ENCODE results near the gene CDC42EP1. TPM values are rescaled to one million over a fixed set of nuclear protein-coding genes. Genes with fewer than 3 reads are reported as not detected.

The CDC42EP1 gene
- total RNA-seq, 4 donors from 2014 or later = 28.4 to 53.4 (median 33.4) TPM

GRCh38 chr22:37607010-37607934 lies 47.0 kb downstream of the CDC42EP1 start:
- H3K9me3 ChIP-seq = no peaks in the 10 kb centered on the region

GRCh38 chr22:37607935-37608476 lies 47.7 kb downstream of the CDC42EP1 start:
- peak overlapping the region; percentile 71 to 87 (median 84) for H3K4me3 ChIP-seq
- DNase-seq (ENCODE audit: low spot score in 2 of 2) = no peak
- H3K4me1 ChIP-seq = peaks cover 0 to 42% (median 31%) of the 10 kb centered on the region in 4 donors
- no peaks in the 10 kb centered on the region for H3K36me3 ChIP-seq
- no peaks in the 10 kb centered on the region for H3K27me3 ChIP-seq
- 2 to 3% methylated on average over 17 of the region's 17 CpGs for WGBS, 2 donors
- TF ChIP-seq EP300 (IDR thresholded peaks at IDR 0.05) (no peak), CTCF (IDR thresholded peaks at IDR 0.05) (no peak), POLR2A (IDR thresholded peaks at IDR 0.05) (no peak)
- peak overlapping the region; percentile 91 to 98 (median 92) for H3K27ac ChIP-seq
- no peaks in the 10 kb centered on the region for H3K9me3 ChIP-seq

More at GRCh38 chr22:37607010-37607934, 47.0 kb downstream of the CDC42EP1 start:
- Histone ChIP-seq H3K4me1 (peaks cover 0 to 39% (median 31%) of the 10 kb centered on the region in 4 donors), H3K27me3 (no peaks in the 10 kb centered on the region), H3K4me3 (peak overlapping the region; percentile 71 to 87 (median 84)), H3K27ac (peak overlapping the region; percentile 91 to 98 (median 92)), H3K36me3 (no peaks in the 10 kb centered on the region)
- 2 to 3% methylated on average over 43 of the region's 44 CpGs for WGBS, 2 donors
- peak; percentile 62 to 78 for DNase-seq (ENCODE audit: low spot score in 2 of 2)
- peak; percentile 90 to 96 (median 91) for TF ChIP-seq CTCF (IDR thresholded peaks at IDR 0.05)
- TF ChIP-seq EP300 (IDR thresholded peaks at IDR 0.05) = no peak

GRCh38 chr22:37608477-37609239 lies 48.4 kb downstream of the CDC42EP1 start, which contains the start of gene GGA1:
Gene GGA1, plus strand, starts transcription at chr22:37608834. Its CDS starts 27 bp downstream, at chr22:37608861.
- 1% methylated on average over 12 to 20 of the region's 82 CpGs for WGBS, 2 donors

More at GRCh38 chr22:37608477-37609239, 48.4 kb downstream of the CDC42EP1 start, which contains the start of gene GGA1:
- DNase-seq (ENCODE audit: low spot score in 2 of 2) = peak; percentile 87 to 90
- H3K27me3 ChIP-seq = no peaks in the 10 kb centered on the region
- peak in 2 of 5 experiments; percentile 31 to 42 for TF ChIP-seq CTCF (IDR thresholded peaks at IDR 0.05)
- TF ChIP-seq POLR2A (IDR thresholded peaks at IDR 0.05) = peak; percentile 28 to 30
- TF ChIP-seq EP300 (IDR thresholded peaks at IDR 0.05) = peak; percentile 87 to 94
- H3K4me1 ChIP-seq = peaks cover 0 to 48% (median 36%) of the 10 kb centered on the region in 4 donors
- H3K36me3 ChIP-seq = no peaks in the 10 kb centered on the region
- no peaks in the 10 kb centered on the region for H3K9me3 ChIP-seq
- peak within 1 kb of the TSS; percentile 91 to 98 (median 92) for H3K27ac ChIP-seq
- peak within 1 kb of the TSS; percentile 71 to 87 (median 84) for H3K4me3 ChIP-seq
